ENCODE results near the gene SPEF2.
A peak's percentile ranks its signal among the peaks of the same experiment; 100 is the strongest.

Gene SPEF2

GRCh38 chr5:35741126-35741716 is 123.6 kb downstream of the SPEF2 start:
- no peak for DNase-seq

GRCh38 chr5:35741971-35742370 is 124.3 kb downstream of the SPEF2 start:
- no peak for DNase-seq

- DNase-seq, result no peak
These were observed 126.0 kb downstream of the SPEF2 start for GRCh38 chr5:35743644-35744043.

GRCh38 chr5:35745193-35745592 is 127.5 kb downstream of the SPEF2 start:
- DNase-seq, result no peak

- DNase-seq, result no peak
These were observed 128.0 kb downstream of the SPEF2 start for GRCh38 chr5:35745660-35746059.

- no peak for DNase-seq
These were observed 134.3 kb downstream of the SPEF2 start for GRCh38 chr5:35752012-35752411.

- DNase-seq, result no peak
These were observed 135.8 kb downstream of the SPEF2 start for GRCh38 chr5:35753500-35753899.

GRCh38 chr5:35754481-35754880 is 136.8 kb downstream of the SPEF2 start:
- no peak for DNase-seq

- no peak for DNase-seq
These were observed 138.3 kb downstream of the SPEF2 start for GRCh38 chr5:35755966-35756365.

GRCh38 chr5:35758151-35758724 is 140.6 kb downstream of the SPEF2 start:
- no peak for DNase-seq

- no peak for DNase-seq
These were observed 143.9 kb downstream of the SPEF2 start for GRCh38 chr5:35761541-35761940.

GRCh38 chr5:35762368-35762767 is 144.7 kb downstream of the SPEF2 start:
- no peak for DNase-seq

- no peak for DNase-seq
These were observed 148.3 kb downstream of the SPEF2 start for GRCh38 chr5:35765921-35766320.

- no peak for DNase-seq
These were observed 153.6 kb downstream of the SPEF2 start for GRCh38 chr5:35771300-35771699.

- DNase-seq, result no peak
These were observed 154.2 kb downstream of the SPEF2 start for GRCh38 chr5:35771839-35772238.

GRCh38 chr5:35773967-35774366 is 156.3 kb downstream of the SPEF2 start:
- DNase-seq, result no peak

- no peak for DNase-seq
These were observed 159.1 kb downstream of the SPEF2 start for GRCh38 chr5:35776757-35777156.

GRCh38 chr5:35777358-35778087 is 159.9 kb downstream of the SPEF2 start:
- DNase-seq, result peak; percentile 82

- DNase-seq, result no peak
These were observed 160.7 kb downstream of the SPEF2 start for GRCh38 chr5:35778259-35778769.

GRCh38 chr5:35780236-35780635 is 162.6 kb downstream of the SPEF2 start:
- no peak for DNase-seq

GRCh38 chr5:35781181-35781790 is 163.6 kb downstream of the SPEF2 start:
- no peak for DNase-seq

- no peak for DNase-seq
These were observed 165.9 kb downstream of the SPEF2 start for GRCh38 chr5:35783551-35783950.

- no peak for DNase-seq
These were observed 168.0 kb downstream of the SPEF2 start for GRCh38 chr5:35785601-35786085.

GRCh38 chr5:35788724-35789123 is 171.1 kb downstream of the SPEF2 start:
- DNase-seq, result no peak
